ENCODE data around the gene NDUFB3.
"Not testable (repeated sequence)": the region's sequence is repeated elsewhere in the genome, so short reads cannot be mapped to it uniquely, and the experiment has no call there.

The NDUFB3 gene

DNA sequence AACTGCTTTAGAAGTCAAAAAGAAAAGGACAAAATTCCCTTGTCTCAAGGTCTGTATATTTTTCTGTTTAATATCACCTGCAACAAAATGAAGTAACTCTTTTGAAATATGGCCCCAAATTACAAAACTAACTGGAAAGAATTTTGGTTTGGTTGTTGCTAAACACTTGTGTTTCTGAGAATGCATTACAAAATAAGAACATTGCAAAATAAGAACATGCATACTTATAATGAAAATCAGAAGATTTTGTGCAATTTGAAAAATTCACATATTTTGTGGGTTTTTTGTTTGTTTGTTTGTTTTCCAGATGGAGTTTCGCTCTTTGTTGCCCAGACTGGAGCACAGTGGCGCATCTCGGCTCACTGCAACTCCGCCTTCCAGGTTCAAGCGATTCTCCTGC, 21.8 kb downstream of the NDUFB3 start:
- DNase-seq (ENCODE audit: low spot score) = no peak

DNA sequence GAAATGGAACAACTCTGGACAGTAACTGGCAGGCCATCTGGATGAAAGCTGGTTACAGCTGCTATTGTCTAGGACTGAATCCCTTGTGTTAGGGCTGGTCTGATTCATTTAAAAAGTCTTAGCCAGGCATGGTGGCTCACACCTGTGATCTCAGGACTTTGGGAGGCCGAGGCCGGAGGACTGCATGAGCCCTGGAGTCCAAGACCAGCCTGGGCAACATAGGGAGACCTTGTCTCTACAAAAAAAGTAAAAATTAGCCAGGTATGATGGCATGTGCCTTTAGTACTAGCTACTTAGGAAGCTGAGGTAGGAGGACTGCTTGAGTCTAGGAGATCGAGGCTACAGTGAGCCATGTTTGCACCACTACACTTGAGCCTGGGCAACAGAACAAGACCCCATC, 28.7 kb downstream of the NDUFB3 start:
- no peak for DNase-seq (ENCODE audit: low spot score)

- DNase-seq (ENCODE audit: low spot score) = no peak
Observed at GRCh38 chr2:201105759-201106158, 34.0 kb downstream of the NDUFB3 start.

- DNase-seq (ENCODE audit: low spot score) = no peak
Observed at GRCh38 chr2:201107624-201108023, 35.8 kb downstream of the NDUFB3 start.

DNA sequence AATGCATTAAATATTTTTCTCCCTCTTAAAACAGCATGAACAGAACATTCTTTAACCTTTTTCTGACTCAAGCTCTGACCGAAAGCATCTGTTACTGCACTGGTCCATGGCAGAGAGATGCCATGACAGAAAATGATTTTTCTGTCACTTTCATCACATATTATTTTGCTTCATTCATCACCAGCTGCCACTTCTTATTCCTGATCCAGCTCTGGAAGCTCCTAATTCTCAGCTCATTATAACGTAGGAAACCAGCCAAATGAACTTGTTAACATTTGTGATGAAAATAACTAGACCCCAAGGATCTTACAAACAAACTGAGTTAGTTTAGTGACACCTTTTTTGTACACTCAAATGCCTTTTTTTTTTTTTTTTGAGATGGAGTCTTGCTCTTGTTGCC, 36.5 kb downstream of the NDUFB3 start:
- no peak for DNase-seq (ENCODE audit: low spot score)

DNA sequence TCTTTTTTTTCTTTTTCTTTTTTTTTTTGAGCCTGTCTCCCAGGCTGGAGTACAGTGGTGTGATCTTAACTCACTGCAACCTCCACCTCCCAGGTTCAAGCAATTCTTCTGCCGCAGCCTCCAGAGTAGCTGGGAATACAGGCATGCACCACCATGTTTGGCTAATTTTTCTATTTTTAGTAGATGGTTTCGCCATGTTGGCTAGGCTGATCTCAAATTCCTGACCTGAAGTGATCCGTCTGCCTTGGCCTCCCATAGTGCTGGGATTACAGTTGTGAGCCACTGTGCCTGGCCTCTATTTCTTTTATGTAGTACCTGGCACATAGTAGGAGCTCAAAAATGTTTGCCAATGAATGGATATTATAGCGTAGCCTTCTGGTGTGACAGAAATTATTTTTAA, 37.4 kb downstream of the NDUFB3 start:
- no peak for DNase-seq (ENCODE audit: low spot score)

GRCh38 chr2:201110615-201111014, 38.8 kb downstream of the NDUFB3 start:
- no peak for DNase-seq (ENCODE audit: low spot score)

GRCh38 chr2:201111096-201111495, 39.3 kb downstream of the NDUFB3 start:
- no peak for DNase-seq (ENCODE audit: low spot score)

DNA sequence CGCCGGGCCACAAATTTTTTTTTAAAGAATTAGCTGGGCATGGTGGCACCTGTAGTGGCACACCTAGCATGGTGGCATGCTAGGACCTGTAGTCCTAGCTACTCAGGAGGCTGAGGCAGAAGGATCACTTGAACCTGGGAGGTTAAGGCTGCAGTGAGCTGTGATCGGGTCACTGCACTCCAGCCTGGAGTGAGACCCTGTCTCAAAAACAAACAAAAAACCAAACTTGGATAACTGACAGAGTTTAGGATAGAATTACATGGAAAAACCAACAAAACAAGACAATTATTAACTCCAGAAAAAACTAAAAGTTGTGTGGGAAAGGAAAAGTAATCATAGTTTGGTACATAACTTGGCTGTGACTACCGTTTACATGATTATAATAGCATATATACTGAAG, 42.5 kb downstream of the NDUFB3 start:
- DNase-seq (ENCODE audit: low spot score) = no peak

GRCh38 chr2:201114846-201115245, 43.0 kb downstream of the NDUFB3 start:
- DNase-seq (ENCODE audit: low spot score) = no peak

- DNase-seq (ENCODE audit: low spot score) = peak; percentile 76
Observed at GRCh38 chr2:201116115-201116958, 44.5 kb downstream of the NDUFB3 start, which contains the start of gene CFLAR. Gene CFLAR, plus strand, starts transcription at chr2:201116164. Its CDS starts 13,702 bp downstream, at chr2:201129866.

DNA sequence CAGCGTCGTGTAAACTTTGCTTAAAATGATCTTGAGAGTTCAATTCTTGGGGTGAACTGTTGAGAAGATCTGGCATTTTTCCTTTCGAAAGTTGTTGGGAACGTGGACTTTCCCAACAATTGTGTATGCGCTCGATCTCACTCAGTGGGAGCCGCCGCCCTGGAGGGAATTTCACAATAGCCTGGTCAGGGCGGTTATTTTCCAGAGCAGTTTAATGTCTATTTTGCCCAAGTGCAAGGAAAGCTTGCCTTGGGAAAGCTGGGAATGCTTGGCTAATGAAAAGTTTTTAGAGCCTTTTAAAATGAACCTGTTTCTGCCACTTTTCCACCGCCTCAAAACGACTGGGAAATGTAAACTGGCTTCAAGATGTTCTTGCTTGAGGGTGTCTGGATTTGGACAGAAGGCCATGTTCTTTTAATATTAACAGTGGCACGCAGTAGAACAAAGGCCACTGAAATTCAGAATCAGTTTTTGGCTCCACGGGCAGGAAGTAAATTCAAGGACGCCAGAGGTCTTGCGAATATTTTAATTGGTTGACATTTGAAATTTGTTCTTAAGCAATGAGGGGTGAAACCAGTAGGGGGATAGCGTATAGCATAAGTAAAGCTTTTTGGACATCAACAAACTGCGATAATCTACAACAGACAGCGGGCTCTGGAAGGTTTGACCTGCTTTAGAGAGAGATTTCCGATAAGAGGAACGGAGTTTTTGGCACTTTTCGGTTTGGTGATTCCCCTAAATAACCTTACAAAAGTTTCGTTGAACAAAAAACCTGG, 45.3 kb downstream of the NDUFB3 start:
- peak; percentile 68 for DNase-seq (ENCODE audit: low spot score)

DNA sequence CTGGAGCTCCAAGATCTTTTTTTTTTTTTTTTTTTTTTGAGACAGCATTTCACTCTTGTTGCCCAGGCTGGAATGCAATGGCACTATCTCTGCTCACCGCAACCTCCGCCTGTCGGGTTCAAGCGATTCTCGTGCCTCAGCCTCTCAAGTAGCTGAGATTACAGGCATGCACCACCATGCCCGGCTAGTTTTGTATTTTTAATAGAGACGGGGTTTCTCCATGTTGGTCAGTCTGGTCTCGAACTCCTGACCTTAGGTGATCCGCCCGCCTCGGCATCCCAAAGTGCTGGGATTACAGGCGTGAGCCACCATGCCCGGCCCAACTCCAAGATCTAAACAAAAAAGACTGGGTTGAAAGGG, 45.9 kb downstream of the NDUFB3 start:
- not testable (repeated sequence) for DNase-seq (ENCODE audit: low spot score)

GRCh38 chr2:201118121-201118960, 46.5 kb downstream of the NDUFB3 start:
- DNase-seq (ENCODE audit: low spot score) = peak; percentile 86

GRCh38 chr2:201118961-201119854, 47.4 kb downstream of the NDUFB3 start:
- peak; percentile 16 for DNase-seq (ENCODE audit: low spot score)

DNA sequence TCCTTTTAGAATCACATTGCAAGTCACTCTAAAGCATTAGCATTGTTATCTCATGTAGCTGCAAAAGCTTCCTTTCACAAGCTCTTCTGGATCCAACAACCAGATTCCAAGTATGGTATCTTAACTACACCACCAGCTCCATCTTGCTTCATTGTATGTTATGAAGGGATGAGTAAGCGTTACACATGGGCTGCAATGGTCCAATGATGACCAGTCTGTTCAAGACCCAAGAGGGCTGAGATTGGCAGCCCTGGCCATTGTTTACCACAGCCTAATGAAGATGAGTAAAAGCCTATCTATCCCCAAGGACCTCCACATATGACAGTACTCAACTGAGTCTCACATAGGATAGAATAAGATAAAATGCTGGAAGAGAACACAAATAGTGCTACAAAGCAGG, 50.5 kb downstream of the NDUFB3 start:
- no peak for DNase-seq (ENCODE audit: low spot score)

- DNase-seq (ENCODE audit: low spot score) = no peak
Observed at GRCh38 chr2:201126308-201127151, 54.7 kb downstream of the NDUFB3 start.

- DNase-seq (ENCODE audit: low spot score) = no peak
Observed at GRCh38 chr2:201127152-201127511, 55.3 kb downstream of the NDUFB3 start.

DNA sequence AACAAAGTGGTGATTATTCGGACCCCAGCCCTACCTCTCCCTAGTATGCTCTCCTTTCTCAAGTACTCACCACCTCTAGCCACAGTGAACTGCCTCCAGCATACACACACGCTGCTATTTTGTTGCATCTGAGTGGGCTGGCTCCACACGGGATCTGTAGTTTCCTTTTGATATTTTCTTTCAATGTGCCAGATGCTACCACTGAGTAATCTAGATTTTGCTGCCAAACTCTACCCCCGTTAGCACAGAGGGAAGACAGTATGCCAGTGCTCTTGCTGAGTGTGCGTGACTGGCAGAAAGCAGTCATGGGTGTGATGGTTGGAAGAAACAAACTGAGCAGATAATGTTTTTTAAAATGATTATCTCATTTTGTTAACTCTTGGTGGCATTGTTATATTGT, 55.8 kb downstream of the NDUFB3 start:
- DNase-seq (ENCODE audit: low spot score) = no peak

DNA sequence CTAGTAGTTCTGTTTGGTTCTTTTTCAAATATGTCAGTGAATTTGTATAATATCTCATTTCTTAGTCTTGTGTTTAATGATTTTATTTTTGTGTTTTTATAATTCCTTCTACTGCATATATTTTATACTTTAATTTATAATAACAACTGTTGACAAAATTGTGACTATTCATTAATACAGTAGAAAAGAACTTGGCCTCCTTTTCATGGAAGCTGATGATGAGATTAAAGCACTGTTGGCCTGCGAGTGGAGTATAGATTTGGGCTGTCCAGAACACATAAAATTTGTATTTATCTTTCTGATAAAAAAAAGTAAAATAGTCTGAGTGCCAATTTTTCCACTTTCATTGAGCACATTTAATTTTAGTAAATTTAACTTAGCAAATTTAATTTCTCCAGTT, 56.2 kb downstream of the NDUFB3 start:
- no peak for DNase-seq (ENCODE audit: low spot score)

Data from SW480 (cell line).